Measurements from ENCODE around the gene RCBTB2.

RCBTB2 gene

DNA sequence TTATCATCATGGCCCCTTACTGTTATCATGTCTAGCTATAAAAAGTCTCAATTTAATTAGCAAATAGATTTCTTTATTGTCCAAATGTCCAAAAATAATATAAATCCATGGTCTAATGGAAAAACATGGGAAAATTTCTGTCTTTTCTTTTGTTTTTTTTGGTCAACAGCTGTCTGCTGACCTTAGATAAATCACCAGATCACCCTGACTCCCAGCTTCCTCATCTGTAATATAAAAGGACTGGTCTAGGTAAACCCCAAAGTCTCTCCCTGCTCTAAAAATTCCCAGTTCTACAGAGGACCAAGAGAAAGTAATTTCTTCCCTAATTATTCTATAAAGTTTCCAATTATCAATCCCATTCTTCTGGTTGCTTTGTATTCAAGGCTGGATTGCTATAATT, 30.7 kb upstream of the RCBTB2 start:
- DNase-seq (ENCODE audit: low spot score), result no peak

DNA sequence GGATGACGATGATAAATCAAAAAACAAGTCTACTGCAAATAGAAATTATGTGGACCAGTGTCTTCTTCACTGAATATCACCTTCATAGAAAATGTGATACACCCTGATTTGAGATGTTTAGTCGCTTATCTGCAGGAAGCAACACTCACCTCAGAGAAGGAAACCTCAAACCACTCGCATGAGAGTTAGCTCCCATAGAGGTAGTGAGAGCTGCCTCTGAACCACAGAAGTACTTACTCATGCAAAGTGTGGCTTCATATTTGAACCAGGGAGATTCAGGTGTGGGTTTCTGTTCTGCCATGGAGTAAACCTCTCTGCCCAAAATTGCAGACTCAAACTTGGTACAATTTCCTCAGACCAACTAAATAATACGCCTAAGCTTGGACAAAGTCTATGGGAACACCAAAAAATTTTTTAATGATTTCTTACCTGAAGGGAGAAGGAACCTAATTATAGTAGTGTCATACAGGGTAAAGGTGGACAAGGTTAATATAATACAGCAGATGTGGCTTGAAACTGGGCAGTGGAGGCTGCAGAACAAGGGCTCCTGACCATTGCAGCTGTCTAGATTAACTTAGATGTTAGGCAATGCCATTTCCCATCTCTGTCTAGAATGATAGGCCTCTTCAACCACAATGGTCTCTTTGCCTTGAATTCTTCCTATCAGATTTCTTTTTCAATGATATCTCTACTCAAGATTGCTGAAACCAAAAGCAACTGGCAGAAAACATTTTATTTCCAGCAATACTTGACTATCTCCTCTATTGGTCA, 29.6 kb upstream of the RCBTB2 start:
- DNase-seq (ENCODE audit: low spot score), result no peak

DNA sequence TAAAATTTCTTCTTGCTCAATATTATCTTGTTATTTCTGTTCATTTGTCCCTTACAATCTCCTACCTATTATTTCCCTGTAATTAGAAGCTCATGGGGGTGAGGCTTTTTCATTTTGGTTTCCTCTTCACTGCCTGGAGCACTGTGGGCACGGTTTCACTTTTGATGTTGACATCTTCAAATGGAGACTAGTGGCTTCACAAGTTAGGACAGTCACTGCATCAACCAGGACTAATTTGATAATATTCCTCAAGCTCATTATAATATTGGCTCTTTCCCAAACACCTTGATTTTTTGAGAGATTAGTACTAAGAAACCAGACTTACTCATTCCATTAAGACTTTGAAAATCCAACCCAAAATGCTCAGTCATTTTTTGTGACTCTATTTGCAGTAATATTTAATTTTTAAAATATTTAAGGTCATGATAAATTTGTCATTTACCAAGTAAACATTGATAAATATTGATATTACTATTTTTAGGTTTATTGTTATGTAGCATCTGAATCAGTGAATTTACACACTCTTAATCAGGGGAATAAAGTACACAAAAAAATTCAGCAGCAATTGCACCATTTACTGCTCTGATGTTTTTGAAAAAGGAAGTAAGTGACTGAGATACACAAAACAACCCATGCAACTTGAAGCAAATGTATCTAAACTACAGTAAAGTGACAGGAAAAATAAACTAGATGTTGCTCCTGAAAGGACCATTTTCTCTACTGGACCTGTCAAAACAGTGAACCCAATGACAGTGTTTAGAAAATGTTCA, 28.8 kb upstream of the RCBTB2 start:
- DNase-seq (ENCODE audit: low spot score), result no peak

DNA sequence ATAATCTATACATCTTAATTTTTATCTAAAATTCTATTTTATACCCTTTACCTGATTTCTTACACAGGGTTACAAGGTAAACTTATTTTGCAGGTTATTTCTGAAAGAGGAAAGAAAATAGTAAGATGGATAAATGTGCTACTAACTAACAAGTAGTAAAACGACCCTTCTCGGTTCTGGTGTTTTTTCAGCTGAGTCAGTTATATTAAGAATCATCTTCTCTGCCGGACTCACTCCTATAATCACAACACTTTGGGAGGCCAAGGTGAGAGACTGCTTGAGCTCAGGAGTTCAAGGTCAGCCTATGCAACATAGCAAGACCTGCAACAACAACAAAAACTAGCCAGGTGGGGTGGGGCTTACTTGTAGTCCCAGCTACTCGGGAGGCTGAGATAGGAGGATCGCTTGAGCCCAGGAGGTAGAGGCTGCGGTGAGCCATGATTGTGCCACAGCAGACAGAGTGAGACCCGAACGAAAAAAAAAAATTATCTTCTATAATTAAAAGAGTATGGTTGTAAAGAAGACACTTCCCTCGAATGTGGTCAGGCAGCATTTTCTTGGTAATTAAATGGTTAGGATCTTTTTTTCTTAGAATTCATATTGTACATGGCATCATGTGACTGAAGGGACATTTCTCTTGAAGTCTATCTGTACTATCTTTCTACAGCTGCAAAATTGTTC, 27.9 kb upstream of the RCBTB2 start:
- DNase-seq (ENCODE audit: low spot score), result no peak

DNA sequence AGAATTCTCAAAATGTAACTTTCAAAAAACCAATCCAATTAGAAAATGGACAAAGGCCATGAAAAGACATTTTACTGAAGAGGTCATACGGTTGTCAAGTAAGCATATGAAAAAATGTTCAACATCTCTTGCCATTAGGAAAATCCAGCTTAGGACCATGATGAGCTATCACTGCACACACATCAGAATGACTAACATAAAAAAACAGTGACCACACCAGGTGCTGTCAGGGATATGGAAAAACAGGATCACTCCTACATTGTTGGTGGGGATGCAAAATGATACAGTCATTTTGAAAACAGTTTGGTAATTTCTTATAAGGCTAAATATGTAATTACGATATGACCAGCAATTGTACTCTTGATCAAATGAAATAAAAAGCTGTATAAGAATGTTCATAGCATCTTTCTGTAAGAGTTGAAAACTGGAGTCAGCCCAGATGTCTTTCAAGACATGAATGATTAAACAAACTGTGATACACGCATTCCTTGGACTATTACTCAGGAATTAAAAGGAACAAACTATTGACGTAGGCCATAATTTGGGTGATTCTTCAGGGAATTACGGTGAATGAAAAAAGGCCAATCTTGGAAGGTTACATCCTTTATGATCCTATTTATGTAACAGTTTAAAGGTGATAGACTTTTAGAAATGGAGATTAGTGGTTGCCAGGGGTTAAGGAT, 26.9 kb upstream of the RCBTB2 start:
- no peak for DNase-seq (ENCODE audit: low spot score)

DNA sequence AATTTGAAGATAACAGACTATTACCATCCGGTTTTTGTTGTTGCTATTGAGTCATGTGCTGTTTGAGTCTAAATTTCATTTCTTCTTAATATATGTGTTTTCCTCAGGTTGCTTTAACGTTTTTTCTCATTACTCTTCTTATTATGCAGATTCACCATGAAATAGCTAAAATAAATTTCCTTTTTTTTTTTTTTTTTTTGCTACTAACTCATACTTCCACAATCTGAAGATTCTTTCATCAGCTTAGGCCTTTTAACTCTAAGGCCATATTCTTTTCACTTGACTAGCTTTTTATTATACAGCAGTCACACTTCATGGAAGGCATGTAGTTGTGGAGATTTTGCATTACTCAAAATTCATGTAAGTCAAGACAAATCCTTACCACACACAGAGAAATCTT, 23.9 kb upstream of the RCBTB2 start:
- DNase-seq (ENCODE audit: low spot score), result no peak

DNA sequence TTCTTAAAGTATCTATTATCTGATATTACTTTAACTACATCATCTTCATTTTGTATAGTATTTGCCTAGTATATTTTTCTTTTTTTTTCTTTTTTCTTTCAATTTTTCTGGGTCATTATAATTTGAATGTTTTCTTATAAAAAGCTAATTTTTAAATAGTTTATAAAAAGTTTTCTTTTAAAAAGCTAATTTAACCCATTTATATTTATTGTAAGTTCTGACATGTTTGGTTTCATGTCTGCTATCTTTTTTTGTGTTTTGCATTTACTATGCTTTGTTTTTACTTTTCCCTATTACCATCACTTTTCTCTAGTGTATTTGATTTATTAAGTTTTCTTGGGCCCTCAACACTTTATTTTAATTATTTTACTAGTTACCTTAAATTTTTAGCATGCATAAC, 22.6 kb upstream of the RCBTB2 start:
- no peak for DNase-seq (ENCODE audit: low spot score)

DNA sequence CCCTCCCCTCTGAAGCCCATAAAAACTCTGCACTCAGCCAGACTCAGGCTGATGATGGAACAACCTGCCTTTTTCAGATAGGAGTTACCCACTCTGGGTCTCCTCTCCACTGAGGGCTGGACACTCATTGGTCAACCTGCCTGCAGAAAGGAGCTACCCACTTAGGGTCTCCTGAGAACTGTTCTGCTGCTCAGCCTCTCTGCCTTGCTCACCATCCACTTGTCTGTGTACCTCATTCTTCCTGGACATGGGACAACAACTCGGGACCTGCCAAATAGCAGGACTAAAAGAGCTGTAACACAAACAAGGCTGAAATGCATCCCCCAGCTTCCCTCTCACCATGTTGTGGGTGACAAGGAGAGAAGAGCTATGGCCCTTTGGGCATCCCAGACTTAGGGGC, 18.4 kb upstream of the RCBTB2 start:
- no peak for DNase-seq (ENCODE audit: low spot score)

DNA sequence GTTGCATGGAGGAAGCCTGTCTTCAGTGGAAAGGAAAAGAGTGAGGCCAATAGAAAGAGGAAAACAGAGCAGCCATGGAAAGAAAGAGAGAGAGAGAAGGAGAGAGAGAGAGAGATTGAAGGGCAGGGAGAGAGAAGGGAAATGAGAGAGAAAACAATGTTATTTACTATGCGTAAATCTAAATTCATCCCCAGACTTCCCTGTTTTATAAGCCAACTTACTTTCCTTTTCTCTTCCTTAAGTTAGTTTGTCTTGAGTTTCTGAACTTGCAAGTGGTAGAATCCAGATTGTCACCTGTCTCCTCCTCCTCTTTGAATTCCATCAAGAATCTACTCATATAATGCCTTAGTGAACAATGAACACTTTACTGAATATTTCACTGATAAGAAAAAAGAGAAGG, 16.8 kb upstream of the RCBTB2 start:
- DNase-seq (ENCODE audit: low spot score), result no peak

DNA sequence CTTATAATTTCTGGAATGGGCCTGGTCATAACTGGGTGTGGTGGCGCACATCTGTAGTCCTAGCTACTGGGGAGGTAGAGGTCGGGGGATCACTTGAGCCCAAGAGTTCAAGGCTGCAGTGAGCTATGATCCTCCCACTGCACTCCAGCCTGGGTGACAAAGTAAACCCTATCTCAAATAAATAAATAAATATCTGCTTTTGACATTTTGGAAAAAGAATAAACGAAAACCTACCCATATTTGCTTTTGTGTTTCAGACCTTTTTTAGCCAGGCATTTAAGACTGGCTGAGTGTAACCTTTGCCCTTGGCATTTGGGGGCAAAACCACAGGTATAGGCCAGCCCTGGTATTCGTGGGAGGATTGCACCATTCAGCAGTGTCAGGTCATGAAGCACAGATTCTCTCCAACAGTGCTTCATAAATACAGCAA, 14.8 kb upstream of the RCBTB2 start:
- no peak for DNase-seq (ENCODE audit: low spot score)

DNA sequence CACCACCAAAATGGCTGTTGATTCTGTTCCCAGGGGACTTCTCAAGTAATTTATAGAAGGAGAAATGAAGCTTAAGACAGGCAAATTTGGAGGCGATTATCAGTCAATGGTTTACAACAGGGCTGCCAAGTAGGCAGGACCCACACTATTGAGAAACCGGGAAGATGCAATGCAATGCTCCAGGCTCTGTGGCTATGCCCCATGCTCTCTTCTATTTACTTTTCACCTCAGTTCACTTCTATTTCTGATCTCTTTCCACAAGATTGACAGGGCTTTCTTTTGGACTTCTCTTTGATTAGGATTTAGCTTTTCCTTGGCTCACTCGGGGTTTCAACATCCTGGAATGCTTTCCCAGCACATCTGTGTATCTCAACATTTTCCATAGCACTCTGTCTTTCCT, 12.7 kb upstream of the RCBTB2 start:
- no peak for DNase-seq (ENCODE audit: low spot score)

DNA sequence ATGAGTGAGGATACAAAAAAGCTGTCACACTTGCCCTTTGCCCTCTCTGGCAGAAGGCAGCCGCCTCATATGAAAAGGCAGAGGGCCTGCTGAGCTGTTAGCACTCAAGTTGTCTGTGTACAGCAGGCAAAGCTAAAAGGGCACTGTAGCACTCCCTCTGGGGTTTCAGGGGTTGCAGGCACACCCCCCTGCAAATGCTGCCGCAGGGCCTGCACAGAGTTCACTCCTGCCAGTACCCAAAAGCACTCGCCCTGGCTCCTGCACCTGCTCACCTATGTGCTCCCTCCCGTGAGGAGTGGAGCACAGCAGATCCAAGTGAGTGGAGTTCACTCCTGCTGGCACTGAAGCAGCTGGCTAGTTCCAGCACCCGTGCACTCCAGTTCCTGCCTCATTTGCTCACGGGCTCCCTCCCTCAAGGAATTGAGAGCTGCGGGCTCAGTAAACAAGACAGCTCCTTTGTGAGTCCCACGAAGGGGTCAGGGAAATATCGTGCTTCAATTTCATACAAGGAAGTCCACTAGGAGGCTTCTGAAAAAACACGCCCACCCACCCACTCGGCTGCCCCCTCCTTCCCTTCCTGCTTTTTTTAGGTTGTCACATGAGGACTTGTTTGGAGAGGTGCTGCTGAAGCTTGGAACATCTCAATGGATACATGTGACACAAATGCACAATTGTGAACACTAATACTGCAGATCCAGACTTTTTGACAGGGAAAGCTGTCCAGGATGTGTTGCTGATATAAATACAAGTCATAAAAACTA, 9.9 kb upstream of the RCBTB2 start:
- DNase-seq (ENCODE audit: low spot score), result no peak

DNA sequence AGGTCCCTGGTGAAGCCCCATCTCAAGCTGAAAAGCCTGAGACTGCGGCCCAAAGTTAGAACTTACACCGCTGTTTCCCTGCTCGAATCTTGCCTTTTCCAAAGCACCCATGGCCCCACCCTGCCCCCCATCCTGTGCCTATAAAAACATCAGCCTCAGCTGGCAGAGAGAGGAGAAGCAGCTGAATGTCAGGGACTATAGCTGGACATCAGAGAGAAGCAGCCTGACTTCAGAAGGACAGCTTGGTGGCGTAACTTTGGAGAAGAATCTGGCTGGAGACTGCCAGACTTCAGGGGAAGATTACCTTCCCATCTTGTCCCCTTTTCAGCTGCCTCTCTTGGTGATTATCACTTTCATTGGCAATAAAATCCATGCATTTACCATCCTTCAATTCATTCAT, 9.3 kb upstream of the RCBTB2 start:
- no peak for DNase-seq (ENCODE audit: low spot score)

DNA sequence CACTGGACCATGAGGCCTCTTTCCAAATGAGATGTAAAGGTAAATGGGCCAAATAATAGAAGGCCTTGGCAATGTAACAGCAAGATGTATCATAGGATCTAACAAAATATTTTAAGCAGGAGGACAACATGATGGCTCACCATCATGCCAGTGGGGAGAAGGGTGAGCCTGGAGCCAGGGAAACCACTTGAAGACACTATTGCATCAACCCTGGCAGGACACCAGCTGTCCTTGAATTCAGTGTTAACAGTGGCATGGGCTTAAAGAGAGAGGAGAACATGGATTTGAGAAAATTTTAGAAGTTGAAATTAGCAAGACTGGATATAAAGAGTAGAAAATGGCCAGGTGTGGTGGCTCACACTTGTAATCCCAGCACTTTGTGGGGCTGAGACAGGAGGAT, 6.7 kb upstream of the RCBTB2 start:
- DNase-seq (ENCODE audit: low spot score), result no peak

DNA sequence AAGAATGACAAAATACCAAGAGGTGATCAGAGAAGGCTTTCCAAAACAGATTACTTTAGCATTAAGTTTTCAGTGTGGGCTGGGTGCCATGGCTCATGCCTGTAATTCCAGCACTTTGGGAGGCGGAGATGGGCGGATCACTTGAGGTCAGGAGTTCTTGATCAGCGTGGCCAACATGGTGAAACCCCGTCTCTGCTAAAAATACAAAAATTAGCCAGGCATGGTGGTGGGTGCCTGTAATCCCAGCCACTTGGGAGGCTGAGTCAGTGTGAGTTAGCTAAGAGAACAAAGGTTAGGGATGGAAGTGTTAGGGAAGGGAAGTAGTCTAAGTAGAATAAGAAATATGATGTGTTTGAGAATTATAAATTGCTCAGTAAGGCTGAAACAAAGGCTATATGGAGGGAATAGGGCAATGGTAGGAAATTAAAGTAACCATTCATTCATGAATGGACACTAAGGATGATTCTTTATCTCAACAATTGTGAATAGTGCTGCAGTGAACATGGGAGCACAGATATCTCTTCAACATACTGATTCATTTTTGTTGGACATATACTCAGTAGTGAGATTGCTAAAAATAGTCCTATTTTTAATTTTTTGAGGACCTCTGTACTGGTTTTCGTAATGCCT, 3.9 kb upstream of the RCBTB2 start:
- no peak for DNase-seq (ENCODE audit: low spot score)

DNA sequence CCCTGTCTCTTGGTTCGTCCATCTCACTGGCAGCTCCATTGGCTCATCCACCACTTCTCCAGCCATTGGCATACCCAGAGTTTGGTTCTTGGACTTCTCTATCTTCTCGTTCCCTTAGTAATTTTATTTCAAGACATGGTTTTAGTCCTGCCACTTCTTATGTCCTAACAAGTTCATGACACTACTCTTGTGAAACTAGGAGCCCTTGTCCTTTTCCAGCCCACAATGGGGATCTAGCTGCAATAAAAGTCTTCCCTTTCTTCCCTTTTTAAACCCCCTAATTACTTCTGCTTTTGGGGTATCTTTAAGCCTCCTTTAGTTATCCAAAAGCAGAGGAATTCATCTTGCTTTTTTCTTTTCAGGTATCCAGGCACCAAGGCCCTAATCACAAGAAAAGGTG, 2.9 kb upstream of the RCBTB2 start:
- no peak for DNase-seq (ENCODE audit: low spot score)

DNA sequence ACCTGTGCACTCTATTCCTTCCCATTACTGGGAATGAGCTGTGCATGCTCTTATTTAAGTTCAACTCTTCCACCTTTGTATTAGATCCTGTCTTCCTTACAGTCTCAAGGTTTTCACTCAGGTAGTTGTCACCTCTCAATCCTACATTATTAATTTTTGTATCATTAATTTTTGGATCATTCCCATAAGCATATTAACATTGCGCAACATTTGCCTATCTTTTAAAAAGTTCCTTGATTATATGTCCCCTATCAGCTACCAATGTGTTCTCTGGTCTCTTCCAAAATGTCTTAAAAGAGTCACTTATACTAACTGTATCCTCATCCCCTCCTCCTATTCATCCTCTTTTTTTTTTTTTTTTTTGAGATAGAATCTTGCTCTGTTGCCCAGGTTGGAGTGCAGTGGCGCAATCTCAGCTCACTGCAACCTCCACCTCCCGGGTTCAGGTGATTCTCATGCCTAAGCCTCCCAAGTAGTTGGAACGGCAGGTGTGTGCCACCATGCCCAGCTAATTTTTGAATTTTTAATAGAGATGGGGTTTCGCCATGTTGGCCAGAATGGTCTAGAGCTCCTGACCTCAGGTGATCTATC, 2.1 kb upstream of the RCBTB2 start:
- no peak for DNase-seq (ENCODE audit: low spot score)

DNA sequence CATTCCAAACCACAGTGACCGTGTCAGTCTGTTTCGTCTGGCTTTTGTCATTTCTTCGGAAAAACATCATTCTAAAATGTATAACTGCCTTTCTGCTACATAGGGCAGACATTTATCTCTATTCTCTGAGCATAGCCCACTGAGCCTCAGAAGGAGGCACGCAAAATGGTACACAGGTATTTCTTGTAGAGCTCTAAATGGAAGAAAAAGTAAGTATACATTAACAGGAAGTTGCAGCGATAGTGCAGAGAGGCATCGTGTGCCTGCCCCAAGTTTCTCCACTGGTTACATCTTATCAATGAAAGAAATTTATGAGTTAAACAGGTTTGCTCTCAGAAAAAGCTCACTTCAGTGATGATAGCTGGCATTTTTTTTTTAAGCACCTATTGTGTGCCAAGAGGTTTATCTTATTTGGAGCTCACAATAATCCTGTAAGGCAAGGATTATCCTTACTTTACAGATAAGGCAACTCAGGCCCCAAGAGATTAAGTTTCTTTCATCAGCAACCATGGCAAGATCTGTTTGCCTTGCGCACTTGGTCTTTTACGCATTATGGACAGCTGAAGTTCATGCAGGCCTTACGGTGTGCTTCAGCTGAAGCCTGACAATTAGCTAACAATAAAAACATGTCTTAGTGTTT, 1.2 kb upstream of the RCBTB2 start:
- no peak for DNase-seq (ENCODE audit: low spot score)

DNA sequence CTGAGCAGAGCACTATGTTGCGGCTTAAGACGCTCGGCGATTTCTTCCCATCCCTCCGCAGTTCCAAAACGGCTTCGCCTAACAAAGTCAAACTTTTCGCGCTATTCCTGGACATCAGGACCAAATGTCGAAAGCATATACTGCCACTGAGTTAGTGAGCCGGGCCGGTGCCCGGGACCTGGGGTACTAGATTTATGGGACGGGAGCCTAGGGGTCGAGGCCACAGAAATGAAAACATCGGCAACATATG, 699 bp downstream of the RCBTB2 start:
- DNase-seq (ENCODE audit: low spot score), result no peak

DNA sequence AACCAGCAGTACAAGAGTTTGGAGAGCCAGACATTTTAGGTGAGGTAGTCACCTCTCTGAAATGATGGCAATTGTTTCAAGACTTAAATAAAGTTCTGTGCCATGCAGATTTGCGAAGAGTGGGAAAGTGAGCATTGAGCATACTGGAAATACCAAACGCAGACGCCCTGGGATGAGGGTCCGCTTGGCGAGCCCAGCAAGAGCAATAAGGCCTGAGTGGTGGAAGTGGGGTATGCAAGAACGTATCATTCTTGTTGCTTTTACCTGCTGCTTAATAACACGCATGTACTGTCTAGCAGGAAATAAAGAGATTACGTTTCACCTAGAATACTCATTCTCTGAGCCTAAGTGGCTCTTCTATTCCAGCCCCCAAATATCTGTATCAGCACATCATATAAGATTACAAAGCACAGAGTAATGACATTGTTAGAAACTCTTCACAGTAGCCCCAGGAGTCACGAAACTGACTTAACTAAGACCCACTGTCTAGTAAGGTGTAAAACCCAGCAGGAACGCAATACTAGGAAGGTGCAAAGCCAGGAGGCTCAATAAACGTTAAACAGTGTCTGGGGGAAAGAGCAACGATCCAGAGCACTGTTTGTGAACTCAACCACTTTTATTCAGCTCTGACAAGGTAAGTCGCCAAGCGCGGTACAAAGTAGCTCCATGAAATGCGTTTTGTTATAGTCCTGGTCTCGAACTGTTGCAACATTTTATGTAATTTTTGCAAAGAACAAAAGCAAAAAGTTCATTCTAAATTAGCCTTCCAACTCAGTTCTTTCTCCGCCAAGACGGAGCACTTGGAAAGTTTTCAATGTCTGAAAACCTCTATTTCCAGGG, 1.2 kb downstream of the RCBTB2 start:
- DNase-seq (ENCODE audit: low spot score), result no peak
